Measurements from ENCODE around the gene IKZF2.

DNA sequence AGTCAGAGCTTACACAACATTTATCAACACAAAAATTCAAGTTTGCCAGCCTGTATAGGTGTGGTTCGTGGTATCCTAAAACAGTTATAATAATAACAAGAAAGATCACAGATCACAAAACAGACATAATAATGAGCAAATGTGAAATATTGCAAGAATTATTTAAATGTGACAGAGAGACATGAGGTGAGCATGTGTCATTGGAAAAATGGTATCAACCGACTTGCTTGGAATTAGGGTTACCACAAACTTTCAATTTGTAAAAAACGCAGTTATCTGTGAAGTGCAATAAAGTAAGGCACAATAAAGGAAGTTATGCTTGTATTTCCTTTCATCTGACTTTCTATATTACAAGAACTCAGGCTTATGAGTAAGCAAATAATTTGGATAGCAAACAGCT is 116.8 kb downstream of the IKZF2 start:
- TF ChIP-seq CTCF (IDR thresholded peaks at IDR 0.05) = no peak
- no peak for TF ChIP-seq POLR2A (IDR thresholded peaks at IDR 0.05)
